HEK293T (cell line): ENCODE results near the gene KMT5B.

ENCODE experiments used
- ARNT ChIP-seq: fragments of 450-650 bp; IDR thresholded peaks from 2 replicates; pipeline ENCODE4 v1.6.1; 2017; ENCODE audit warnings: mild to moderate bottlenecking
- BHLHE40 ChIP-seq: fragments of 450-650 bp; IDR thresholded peaks from 2 replicates; pipeline ENCODE4 v1.6.1; 2016; ENCODE audit warnings: mild to moderate bottlenecking, moderate library complexity, borderline replicate concordance
- ELF4 ChIP-seq: fragments of 450-650 bp; IDR thresholded peaks from 2 replicates; pipeline ENCODE4 v1.6.1; 2017; ENCODE audit warnings: antibody characterized with exemption
- FOXA1 ChIP-seq: fragments of 450-650 bp; IDR thresholded peaks from 2 replicates; pipeline ENCODE4 v1.6.1; 2016; ENCODE audit warnings: mild to moderate bottlenecking
- FOXK2 ChIP-seq: fragments of 450-650 bp; IDR thresholded peaks from 2 replicates; pipeline ENCODE4 v1.6.1; 2016; ENCODE audit warnings: mild to moderate bottlenecking
- FOXM1 ChIP-seq: fragments of 450-650 bp; IDR thresholded peaks from 2 replicates; pipeline ENCODE4 v1.6.1; 2017; ENCODE audit warnings: mild to moderate bottlenecking, borderline replicate concordance
- L3MBTL2 ChIP-seq: fragments of 450-650 bp; conservative IDR thresholded peaks from 2 replicates; pipeline ENCODE4 v1.6.1; 2016; ENCODE audit warnings: mild to moderate bottlenecking
- PKNOX1 ChIP-seq: fragments of 450-650 bp; IDR thresholded peaks from 2 replicates; pipeline ENCODE4 v1.6.1; 2016
- SP1 ChIP-seq: fragments of 450-650 bp; IDR thresholded peaks from 2 replicates; pipeline ENCODE4 v1.6.1; 2017
- SUZ12 ChIP-seq: fragments of 450-650 bp; IDR thresholded peaks from 2 replicates; pipeline ENCODE4 v1.6.1; 2016; ENCODE audit warnings: mild to moderate bottlenecking
- TARDBP ChIP-seq: fragments of 450-650 bp; IDR thresholded peaks from 2 replicates; pipeline ENCODE4 v1.6.1; 2016

- no peak for TF ChIP-seq FOXM1
- TF ChIP-seq FOXA1 = no peak
- TF ChIP-seq TARDBP = no peak
- TF ChIP-seq BHLHE40 = no peak
- TF ChIP-seq SP1 = no peak
- no peak for TF ChIP-seq FOXK2
- TF ChIP-seq PKNOX1 = no peak
- no peak for TF ChIP-seq L3MBTL2
- TF ChIP-seq ARNT = no peak
- TF ChIP-seq SUZ12 = no peak
- TF ChIP-seq ELF4 = no peak
Measured at GRCh38 chr11:68106165-68106940, 106.7 kb downstream of the KMT5B start.
